Activated CD8-positive, alpha-beta memory T cell treated with anti-CD3 and anti-CD28 coated beads for 1 hour (primary cell): ENCODE measurements around the gene INHA.

ENCODE experiments used
- DNase-seq, 2 donors: peaks; one replicate each; pipeline ENCODE4 v3.0.0-alpha.2; 2020; ENCODE audit warnings: low read depth in 1 of 2; ENCODE audit errors: extremely low read depth in 1 of 2

The INHA gene

GRCh38 chr2:219608399-219608964, 36.4 kb downstream of the INHA start:
- DNase-seq: no peak

- DNase-seq: no peak
Measured at GRCh38 chr2:219609149-219609750, 37.1 kb downstream of the INHA start.

- no peak for DNase-seq
Measured at GRCh38 chr2:219611306-219611705, 39.2 kb downstream of the INHA start.

- no peak for DNase-seq
Measured at GRCh38 chr2:219611866-219612576, 39.9 kb downstream of the INHA start.

- DNase-seq: no peak
Measured at GRCh38 chr2:219612577-219613286, 40.6 kb downstream of the INHA start.

GRCh38 chr2:219613461-219614070, 41.5 kb downstream of the INHA start:
- DNase-seq: no peak

- DNase-seq: no peak
Measured at GRCh38 chr2:219614076-219614860, 42.2 kb downstream of the INHA start.

- DNase-seq: no peak
Measured at GRCh38 chr2:219615036-219615435, 42.9 kb downstream of the INHA start.

GRCh38 chr2:219615894-219616293, 43.8 kb downstream of the INHA start:
- DNase-seq: no peak

GRCh38 chr2:219616550-219616949, 44.4 kb downstream of the INHA start:
- DNase-seq: no peak

GRCh38 chr2:219618733-219619122, 46.6 kb downstream of the INHA start:
- DNase-seq: no peak

- no peak for DNase-seq
Measured at GRCh38 chr2:219619235-219619634, 47.1 kb downstream of the INHA start.

GRCh38 chr2:219620546-219620945, 48.4 kb downstream of the INHA start:
- no peak for DNase-seq

GRCh38 chr2:219621935-219622334, 49.8 kb downstream of the INHA start:
- no peak for DNase-seq

- no peak for DNase-seq
Measured at GRCh38 chr2:219622472-219622871, 50.4 kb downstream of the INHA start.

GRCh38 chr2:219624565-219624964, 52.5 kb downstream of the INHA start:
- DNase-seq: no peak

- DNase-seq: no peak
Measured at GRCh38 chr2:219625179-219625578, 53.1 kb downstream of the INHA start.
